ENCODE measurements around the gene RRP1. TPM values are rescaled to one million over a fixed set of nuclear protein-coding genes. Genes with fewer than 3 reads are reported as not detected.

The RRP1 gene
- polyA plus RNA-seq, 2 of the 4 experiments (the other 2 are of a cell fraction) = 15.4 to 29.5 TPM

DNA sequence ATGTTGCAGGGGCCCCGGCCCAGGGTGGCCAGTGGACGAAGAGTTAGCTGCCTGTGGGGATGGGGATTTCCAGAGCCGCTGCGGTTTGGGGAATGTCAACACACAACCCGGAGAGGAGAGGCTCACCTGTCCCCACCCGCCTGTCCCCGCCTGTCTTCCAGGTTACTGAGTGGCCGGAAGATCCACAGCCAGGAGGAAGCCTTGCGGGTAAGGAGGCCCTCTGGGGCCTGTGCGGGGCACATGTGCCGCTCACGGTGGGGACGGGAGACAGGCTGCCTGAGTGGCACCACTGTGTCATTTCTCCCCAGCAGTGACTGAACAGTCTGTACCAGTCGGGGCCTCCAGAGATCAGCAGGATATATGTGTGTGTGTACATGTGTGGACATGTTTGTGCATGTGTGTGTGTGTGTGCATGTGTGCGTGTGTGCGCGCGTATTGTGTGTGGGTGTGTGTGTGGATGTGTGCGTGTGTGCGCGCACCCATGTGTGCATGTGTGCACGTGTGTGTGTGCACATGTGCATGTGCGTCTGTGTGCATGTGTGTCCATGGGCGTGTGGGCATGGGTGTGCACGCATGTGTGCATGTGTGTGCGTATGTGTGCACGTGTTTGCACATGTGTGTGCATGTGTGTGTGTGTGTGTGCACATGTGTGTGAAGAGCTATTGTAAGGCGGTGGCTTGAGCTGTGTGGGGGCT is 38.9 kb upstream of the RRP1 start:
- TF ChIP-seq, protein P1, sequence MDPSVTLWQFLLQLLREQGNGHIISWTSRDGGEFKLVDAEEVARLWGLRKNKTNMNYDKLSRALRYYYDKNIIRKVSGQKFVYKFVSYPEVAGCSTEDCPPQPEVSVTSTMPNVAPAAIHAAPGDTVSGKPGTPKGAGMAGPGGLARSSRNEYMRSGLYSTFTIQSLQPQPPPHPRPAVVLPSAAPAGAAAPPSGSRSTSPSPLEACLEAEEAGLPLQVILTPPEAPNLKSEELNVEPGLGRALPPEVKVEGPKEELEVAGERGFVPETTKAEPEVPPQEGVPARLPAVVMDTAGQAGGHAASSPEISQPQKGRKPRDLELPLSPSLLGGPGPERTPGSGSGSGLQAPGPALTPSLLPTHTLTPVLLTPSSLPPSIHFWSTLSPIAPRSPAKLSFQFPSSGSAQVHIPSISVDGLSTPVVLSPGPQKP (IDR thresholded peaks at IDR 0.05; ENCODE audit: low read depth, low read length) = no peak
- TF ChIP-seq POLR2A (IDR thresholded peaks at IDR 0.05; ENCODE audit: low read length) = no peak
- no peak for TF ChIP-seq KDM5A (IDR thresholded peaks at IDR 0.05)
- TF ChIP-seq HDAC2 (IDR thresholded peaks at IDR 0.05) = no peak
- TF ChIP-seq HEYL (CRISPR knock-in tag; IDR thresholded peaks at IDR 0.05) = no peak
- TF ChIP-seq REST (IDR thresholded peaks at IDR 0.05) = no peak
- TF ChIP-seq MAFK (IDR thresholded peaks at IDR 0.05; ENCODE audit: partially characterized antibody) = no peak
- TF ChIP-seq SREBF2 (IDR thresholded peaks at IDR 0.05) = no peak
- TF ChIP-seq, protein P2, sequence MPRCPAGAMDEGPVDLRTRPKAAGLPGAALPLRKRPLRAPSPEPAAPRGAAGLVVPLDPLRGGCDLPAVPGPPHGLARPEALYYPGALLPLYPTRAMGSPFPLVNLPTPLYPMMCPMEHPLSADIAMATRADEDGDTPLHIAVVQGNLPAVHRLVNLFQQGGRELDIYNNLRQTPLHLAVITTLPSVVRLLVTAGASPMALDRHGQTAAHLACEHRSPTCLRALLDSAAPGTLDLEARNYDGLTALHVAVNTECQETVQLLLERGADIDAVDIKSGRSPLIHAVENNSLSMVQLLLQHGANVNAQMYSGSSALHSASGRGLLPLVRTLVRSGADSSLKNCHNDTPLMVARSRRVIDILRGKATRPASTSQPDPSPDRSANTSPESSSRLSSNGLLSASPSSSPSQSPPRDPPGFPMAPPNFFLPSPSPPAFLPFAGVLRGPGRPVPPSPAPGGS (IDR thresholded peaks at IDR 0.05) = no peak
- TF ChIP-seq RFX5 (IDR thresholded peaks at IDR 0.05) = no peak
- no peak for TF ChIP-seq MYC (IDR thresholded peaks at IDR 0.05; ENCODE audit: borderline replicate concordance, low read length)
- TF ChIP-seq PHF8 (IDR thresholded peaks at IDR 0.05; ENCODE audit: borderline replicate concordance, low read depth) = no peak
- TF ChIP-seq HOXA7 (CRISPR knock-in tag; IDR thresholded peaks at IDR 0.05) = no peak
- TF ChIP-seq PBX3 (IDR thresholded peaks at IDR 0.05) = no peak
- no peak for TF ChIP-seq RARB (CRISPR knock-in tag; IDR thresholded peaks at IDR 0.05)
- no peak for TF ChIP-seq SMC3 (IDR thresholded peaks at IDR 0.05)
- TF ChIP-seq CHD2 (IDR thresholded peaks at IDR 0.05; ENCODE audit: low read length, partially characterized antibody) = no peak
- no peak for TF ChIP-seq ATOH8 (CRISPR knock-in tag; IDR thresholded peaks at IDR 0.05; ENCODE audit: low read depth)
- TF ChIP-seq ZSCAN20 (CRISPR knock-in tag; IDR thresholded peaks at IDR 0.05) = no peak
- POLR2A ChIA-PET = no interaction called here
- no peak for DNase-seq (ENCODE audit: low read depth in 1 of 2, low spot score in 1 of 2)

More for the DNA sequence above, 38.9 kb upstream of the RRP1 start:
- FAIRE-seq = no peak
- no peak overlapping the region for H3K4me3 ChIP-seq
- ATAC-seq = no peak
- CTCF ChIA-PET = interaction anchor here (1.2 kb wide), 1 partner anchor 9 kb away, joined by 3 read pairs; no protein-coding TSS in a partner anchor
- 86% methylated on average over 20 of the region's 28 CpGs for WGBS (ENCODE audit: missing lambda C conversion rate)
- peak overlapping the region in 1 of 2 experiments; percentile 31; a peak in 3 of 6 replicates for H3K27ac ChIP-seq
- H3K4me1 ChIP-seq = peaks cover 18% of the 10 kb centered on the region
- H3K4me2 ChIP-seq = no peak overlapping the region
- H3K9me3 ChIP-seq = no peaks in the 10 kb centered on the region
